IMR-90 (cell line): ENCODE measurements around the gene RPS23. TPM values are rescaled to one million over a fixed set of nuclear protein-coding genes. Genes with fewer than 3 reads are reported as not detected.

Experiments used
- ATAC-seq: fragments of 200-7000 bp; cut with Tn5 transposase; 2 replicates; pipeline ENCODE4 v1.9.1; 2020; ENCODE audit warnings: low read depth, mild to moderate bottlenecking, moderate library complexity
- BruUV-seq: library from RNA; stranded (reverse); fragments of 400-500 nt; replicated peaks from 2 replicates; lab custom pipeline; 2021; lab: Mats Ljungman, UMichigan
- CTCF ChIA-PET: fragments of 300-600 bp; formaldehyde crosslinking; extraction: SDS; loops from one replicate; lab custom pipeline; 2021; ENCODE audit warnings: antibody characterized with exemption; lab: Yijun Ruan, JAX
- POLR2A ChIA-PET: fragments of 300-600 bp; sonication (Branson Sonifier 250); formaldehyde crosslinking; loops from one replicate; lab custom pipeline; 2022; ENCODE audit warnings: antibody characterized with exemption; ENCODE audit not compliant: unreplicated experiment; lab: Charles Lee
- DNase-seq: peaks from one replicate; pipeline ENCODE4 v3.0.0; 2013
- H2AFZ ChIP-seq: replicated peaks from 2 replicates; pipeline ENCODE3; 2013; ENCODE audit warnings: low read length, mild to moderate bottlenecking; ENCODE audit not compliant: poor library complexity
- H2AK5ac ChIP-seq: 2 replicates; pipeline ENCODE4 v1.6.1; 2013; ENCODE audit warnings: low read depth, low read length, inconsistent platforms
- H2AK9ac ChIP-seq: replicated peaks from 2 replicates; pipeline ENCODE3; 2013; ENCODE audit warnings: mild to moderate bottlenecking, low read depth, low read length, moderate library complexity; ENCODE audit not compliant: poor library complexity
- H2BK120ac ChIP-seq: 2 replicates; pipeline ENCODE4 v1.6.1; 2013; ENCODE audit warnings: low read depth, low read length, inconsistent platforms
- H2BK15ac ChIP-seq: 3 replicates; pipeline ENCODE4 v1.6.1; 2013; ENCODE audit warnings: low read depth, low read length, inconsistent platforms
- H2BK20ac ChIP-seq: 2 replicates; pipeline ENCODE4 v1.6.1; 2013; ENCODE audit warnings: low read depth, mild to moderate bottlenecking, inconsistent platforms, low read length, moderate library complexity
- H2BK5ac ChIP-seq: 2 replicates; pipeline ENCODE4 v1.6.1; 2013; ENCODE audit warnings: mild to moderate bottlenecking, low read depth, low read length, inconsistent platforms; ENCODE audit not compliant: poor library complexity, severe bottlenecking
- H3K14ac ChIP-seq: replicated peaks from 2 replicates; pipeline ENCODE4 v1.6.1; 2013; ENCODE audit warnings: low read depth, low read length, inconsistent platforms
- H3K18ac ChIP-seq: 2 replicates; pipeline ENCODE4 v1.6.1; 2013; ENCODE audit warnings: low read depth, low read length, control low read depth
- H3K23ac ChIP-seq: 2 replicates; pipeline ENCODE4 v1.6.1; 2013; ENCODE audit warnings: low read depth, low read length, inconsistent platforms
- H3K27ac ChIP-seq: 2 replicates; pipeline ENCODE4 v1.5.1; 2013; ENCODE audit warnings: mild to moderate bottlenecking, control low read depth, low read length; ENCODE audit not compliant: insufficient read depth
- H3K27me3 ChIP-seq: 2 replicates; pipeline ENCODE4 v1.6.1; 2013; ENCODE audit warnings: low read length; ENCODE audit not compliant: control insufficient read depth, insufficient read depth
- H3K36me3 ChIP-seq: 2 replicates; pipeline ENCODE4 v1.6.1; 2013; ENCODE audit warnings: low read length, mixed read lengths; ENCODE audit not compliant: control insufficient read depth, insufficient read depth
- H3K4ac ChIP-seq: 2 replicates; pipeline ENCODE4 v1.6.1; 2013; ENCODE audit warnings: low read depth, low read length, inconsistent platforms
- H3K4me1 ChIP-seq: 2 replicates; pipeline ENCODE4 v1.6.1; 2013; ENCODE audit warnings: low read length, mixed read lengths; ENCODE audit not compliant: control insufficient read depth, insufficient read depth
- H3K4me2 ChIP-seq: 2 replicates; pipeline ENCODE4 v1.6.1; 2013; ENCODE audit warnings: low read depth, mild to moderate bottlenecking, control low read depth, low read length, moderate library complexity
- H3K4me3 ChIP-seq: 2 replicates; pipeline ENCODE4 v1.5.1; 2013; ENCODE audit warnings: low read depth, mild to moderate bottlenecking, control low read depth, low read length, moderate library complexity; ENCODE audit not compliant: insufficient read depth
- H3K56ac ChIP-seq: 2 replicates; pipeline ENCODE4 v1.6.1; 2013; ENCODE audit warnings: low read length, inconsistent platforms; ENCODE audit not compliant: insufficient read depth; ENCODE audit errors: extremely low read depth
- H3K79me1 ChIP-seq, 2 experiments: 2 replicates each; pipeline ENCODE4 v1.6.1; 2013; ENCODE audit warnings: low read length in 2 of 2, inconsistent platforms in 1 of 2, low read depth in 1 of 2
- H3K9ac ChIP-seq: 2 replicates; pipeline ENCODE4 v1.6.1; 2013; ENCODE audit warnings: low read depth, low read length, control low read depth
- H3K9me1 ChIP-seq: 2 replicates; pipeline ENCODE4 v1.6.1; 2013; ENCODE audit warnings: low read length, inconsistent platforms; ENCODE audit not compliant: insufficient read depth
- H3K9me3 ChIP-seq: 2 replicates; pipeline ENCODE4 v1.6.1; 2013; ENCODE audit warnings: low read length; ENCODE audit not compliant: control insufficient read depth, insufficient read depth
- H4K20me1 ChIP-seq: 2 replicates; pipeline ENCODE4 v1.6.1; 2013; ENCODE audit warnings: low read length, inconsistent platforms; ENCODE audit not compliant: insufficient read depth
- H4K5ac ChIP-seq: 2 replicates; pipeline ENCODE4 v1.6.1; 2013; ENCODE audit warnings: mild to moderate bottlenecking, low read depth, low read length, control low read depth
- H4K8ac ChIP-seq, 2 experiments: 2 replicates each; pipeline ENCODE4 v1.6.1; 2013; ENCODE audit warnings: low read depth in 2 of 2, low read length in 2 of 2, control low read depth in 1 of 2, inconsistent platforms in 1 of 2
- H4K91ac ChIP-seq: 2 replicates; pipeline ENCODE4 v1.6.1; 2013; ENCODE audit warnings: low read depth, low read length, inconsistent platforms; ENCODE audit not compliant: insufficient read depth
- BHLHE40 ChIP-seq: fragments of 150-350 bp; IDR thresholded peaks from 2 replicates; pipeline ENCODE4 v1.6.1; 2016; ENCODE audit warnings: mild to moderate bottlenecking, low read depth, low read length
- CEBPB ChIP-seq: IDR thresholded peaks from 2 replicates; pipeline ENCODE4 v1.6.1; 2012; ENCODE audit warnings: low read depth, low read length, improper control_type of control experiment
- CHD1 ChIP-seq: IDR thresholded peaks from 2 replicates; pipeline ENCODE4 v1.6.1; 2012; ENCODE audit warnings: low read depth, low read length, improper control_type of control experiment
- ELK1 ChIP-seq: fragments of 150-350 bp; IDR thresholded peaks from 2 replicates; pipeline ENCODE4 v1.6.1; 2016; ENCODE audit warnings: low read depth, mild to moderate bottlenecking, low read length, moderate library complexity, borderline replicate concordance
- FOS ChIP-seq: fragments of 150-350 bp; IDR thresholded peaks from 2 replicates; pipeline ENCODE4 v1.6.1; 2016; ENCODE audit warnings: low read depth, low read length
- MAZ ChIP-seq: IDR thresholded peaks from 2 replicates; pipeline ENCODE4 v1.6.1; 2012; ENCODE audit warnings: low read depth, mild to moderate bottlenecking, low read length, improper control_type of control experiment, moderate library complexity, borderline replicate concordance
- MXI1 ChIP-seq: IDR thresholded peaks from 2 replicates; pipeline ENCODE4 v1.6.1; 2012; ENCODE audit warnings: low read depth, mild to moderate bottlenecking, low read length, moderate library complexity, borderline replicate concordance
- NFE2L2 ChIP-seq: fragments of 150-350 bp; IDR thresholded peaks from 2 replicates; pipeline ENCODE4 v1.6.1; 2016; ENCODE audit warnings: low read depth, mild to moderate bottlenecking, low read length
- RAD21 ChIP-seq: IDR thresholded peaks from 2 replicates; pipeline ENCODE4 v1.6.1; 2012; ENCODE audit warnings: low read length, improper control_type of control experiment
- RCOR1 ChIP-seq: IDR thresholded peaks from 2 replicates; pipeline ENCODE4 v1.6.1; 2012; ENCODE audit warnings: mild to moderate bottlenecking, low read length, improper control_type of control experiment; ENCODE audit not compliant: insufficient replicate concordance
- RFX5 ChIP-seq: IDR thresholded peaks from 2 replicates; pipeline ENCODE4 v1.8.0; 2012; ENCODE audit warnings: low read depth, mild to moderate bottlenecking, low read length, moderate library complexity
- WGBS, 2 experiments: methylation state at CpG; one replicate each; pipeline versions ENCODE4 v1.1.5 to v1.1.7; 2013; ENCODE audit warnings: missing lambda C conversion rate in 2 of 2; ENCODE audit not compliant: insufficient read length in 1 of 2; ENCODE audit errors: extremely low coverage in 2 of 2; 5-methylcytosine and 5-hydroxymethylcytosine counted together
- dilution Hi-C: fragments of 300-500 bp; cut with HindIII; formaldehyde crosslinking; loops from one replicate; pipeline ENCODE4 v1.14.3; 2018; ENCODE audit warnings: low sequenced_read_pairs; ENCODE audit not compliant: unreplicated experiment
- in situ Hi-C: fragments of 300-500 bp; cut with MboI; formaldehyde crosslinking; loops from 3 replicates; pipeline ENCODE4 v1.14.3; 2019; ENCODE audit warnings: low sequenced_read_pairs, inconsistent platforms, mixed read lengths
- intact Hi-C: fragments of 100-400 bp; cut with micrococcal nuclease; formaldehyde crosslinking; loops from 2 replicates; pipeline ENCODE4 v1.10.0; 2022
- polyA plus RNA-seq, 3 experiments: library from polyadenylated mRNA; depleted of rRNA; stranded (reverse); fragments of >200 nt; gene quantifications; 2 replicates each; pipeline ENCODE4 v1.2.3, GENCODE V29; 2012; ENCODE audit warnings: low replicate concordance in 1 of 3
- total RNA-seq: library from RNA; depleted of rRNA; stranded (reverse); fragments of >200 nt; gene quantifications from 2 replicates; pipeline ENCODE4 v1.2.3, GENCODE V29; 2012
- TF ChIP-seq, protein P1 (sequence below): fragments of 150-350 bp; IDR thresholded peaks from 2 replicates; pipeline ENCODE4 v1.6.1; 2017; ENCODE audit warnings: mild to moderate bottlenecking, antibody characterized with exemption, low read length, low read depth
- TF ChIP-seq, protein P2 (sequence below): conservative IDR thresholded peaks from 2 replicates; pipeline ENCODE4 v1.5.1; 2012; ENCODE audit warnings: mild to moderate bottlenecking, low read depth, low read length, improper control_type of control experiment

Gene RPS23
- total and polyA plus RNA-seq, 2 of the 4 experiments (the other 2 are of a cell fraction) = 3,186 to 3,318 TPM

GRCh38 chr5:82295959-82296531, 17.9 kb upstream of the RPS23 start:
- Histone ChIP-seq H4K8ac (no peak overlapping the region), H2BK15ac (no peak overlapping the region), H3K18ac (no peak overlapping the region), H3K9me3 (no peaks in the 10 kb centered on the region), H2BK5ac (no peak overlapping the region), H3K4me2 (no peak overlapping the region), H2BK20ac (no peak overlapping the region), H3K27me3 (no peaks in the 10 kb centered on the region), H3K4ac (no peak overlapping the region), H3K4me1 (0 out of 2 replicates have a peak, but pooled peaks cover 2% of the 10 kb centered on the region), H3K9me1 (no peaks in the 10 kb centered on the region), H4K5ac (no peak overlapping the region), H3K9ac (no peak overlapping the region), H4K91ac (no peak overlapping the region), H3K56ac (no peak overlapping the region), H3K14ac (no peak overlapping the region), H3K4me3 (no peak overlapping the region), H4K20me1 (no peaks in the 10 kb centered on the region), H3K79me1 (no peaks in the 10 kb centered on the region), H3K27ac (no peak overlapping the region), H2AK5ac (no peak overlapping the region), H3K23ac (no peak overlapping the region), H2BK120ac (no peak overlapping the region), H2AFZ (no peak overlapping the region), H3K36me3 (no peaks in the 10 kb centered on the region), H2AK9ac (no peak overlapping the region)
- no CpG with 5 or more reads among the region's 2 CpGs for WGBS, 2 experiments
- no TSS peak for BruUV-seq
- POLR2A ChIA-PET = no interaction called here
- TF ChIP-seq RCOR1 = no peak
- no peak for TF ChIP-seq CEBPB
- TF ChIP-seq MXI1 = no peak
- TF ChIP-seq, protein P1, sequence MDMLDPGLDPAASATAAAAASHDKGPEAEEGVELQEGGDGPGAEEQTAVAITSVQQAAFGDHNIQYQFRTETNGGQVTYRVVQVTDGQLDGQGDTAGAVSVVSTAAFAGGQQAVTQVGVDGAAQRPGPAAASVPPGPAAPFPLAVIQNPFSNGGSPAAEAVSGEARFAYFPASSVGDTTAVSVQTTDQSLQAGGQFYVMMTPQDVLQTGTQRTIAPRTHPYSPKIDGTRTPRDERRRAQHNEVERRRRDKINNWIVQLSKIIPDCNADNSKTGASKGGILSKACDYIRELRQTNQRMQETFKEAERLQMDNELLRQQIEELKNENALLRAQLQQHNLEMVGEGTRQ = no peak
- no peak for TF ChIP-seq MAZ
- TF ChIP-seq, protein P2, sequence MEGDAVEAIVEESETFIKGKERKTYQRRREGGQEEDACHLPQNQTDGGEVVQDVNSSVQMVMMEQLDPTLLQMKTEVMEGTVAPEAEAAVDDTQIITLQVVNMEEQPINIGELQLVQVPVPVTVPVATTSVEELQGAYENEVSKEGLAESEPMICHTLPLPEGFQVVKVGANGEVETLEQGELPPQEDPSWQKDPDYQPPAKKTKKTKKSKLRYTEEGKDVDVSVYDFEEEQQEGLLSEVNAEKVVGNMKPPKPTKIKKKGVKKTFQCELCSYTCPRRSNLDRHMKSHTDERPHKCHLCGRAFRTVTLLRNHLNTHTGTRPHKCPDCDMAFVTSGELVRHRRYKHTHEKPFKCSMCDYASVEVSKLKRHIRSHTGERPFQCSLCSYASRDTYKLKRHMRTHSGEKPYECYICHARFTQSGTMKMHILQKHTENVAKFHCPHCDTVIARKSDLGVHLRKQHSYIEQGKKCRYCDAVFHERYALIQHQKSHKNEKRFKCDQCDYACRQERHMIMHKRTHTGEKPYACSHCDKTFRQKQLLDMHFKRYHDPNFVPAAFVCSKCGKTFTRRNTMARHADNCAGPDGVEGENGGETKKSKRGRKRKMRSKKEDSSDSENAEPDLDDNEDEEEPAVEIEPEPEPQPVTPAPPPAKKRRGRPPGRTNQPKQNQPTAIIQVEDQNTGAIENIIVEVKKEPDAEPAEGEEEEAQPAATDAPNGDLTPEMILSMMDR = no peak
- no peak for TF ChIP-seq NFE2L2
- no peak for TF ChIP-seq FOS
- no peak for TF ChIP-seq CHD1
- TF ChIP-seq RFX5 = no peak
- no peak for TF ChIP-seq RAD21
- no peak for TF ChIP-seq ELK1
- no peak for TF ChIP-seq BHLHE40
- no peak for DNase-seq
- ATAC-seq = no peak
- dilution Hi-C loops (no loop called here), in situ Hi-C loops (no loop called here), intact Hi-C loops (no loop called here)
- CTCF ChIA-PET = interaction anchor here (1.5 kb wide), 1 partner anchor 16 kb away, joined by 3 read pairs; no protein-coding TSS in a partner anchor
